A172 (cell line): ENCODE results near the gene MCF2L. TPM values are rescaled to one million over a fixed set of nuclear protein-coding genes. Genes with fewer than 3 reads are reported as not detected.
"Not testable (repeated sequence)": the region's sequence is repeated elsewhere in the genome, so short reads cannot be mapped to it uniquely, and the experiment has no call there.

Source experiments
- DNase-seq: peaks from one replicate; pipeline ENCODE4 v3.0.0-alpha.2; 2015; ENCODE audit warnings: low spot score
- total RNA-seq: library from RNA; depleted of rRNA; stranded (reverse); fragments of >200 nt; shearing (Covaris generic); gene quantifications from 2 replicates; pipeline ENCODE4 v1.2.3, GENCODE V29; 2014

The MCF2L gene
- total RNA-seq, 1 experiment from 2014 or later, result 12.4 TPM

DNA sequence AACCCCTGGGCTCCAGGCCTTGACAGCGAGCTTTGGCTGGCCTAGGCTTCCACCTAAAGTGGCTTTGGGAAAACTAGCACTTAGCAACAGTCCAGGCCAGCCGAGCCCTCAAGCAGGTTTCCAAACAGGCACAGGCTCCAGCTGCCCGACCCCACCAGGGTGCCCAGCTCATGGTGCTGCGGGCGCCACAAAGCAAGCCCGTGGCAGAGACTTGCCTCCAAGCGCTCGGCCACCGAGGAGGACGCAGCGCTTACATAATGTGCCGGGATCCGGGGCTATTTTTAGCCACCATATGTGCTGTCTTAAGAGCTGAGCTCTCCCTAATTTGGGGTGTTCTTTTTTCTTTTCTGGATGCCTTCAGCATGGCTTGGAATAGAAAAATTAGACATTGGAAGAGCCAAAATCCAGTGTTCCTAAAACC lies 80.5 kb downstream of the MCF2L start:
- no peak for DNase-seq

DNA sequence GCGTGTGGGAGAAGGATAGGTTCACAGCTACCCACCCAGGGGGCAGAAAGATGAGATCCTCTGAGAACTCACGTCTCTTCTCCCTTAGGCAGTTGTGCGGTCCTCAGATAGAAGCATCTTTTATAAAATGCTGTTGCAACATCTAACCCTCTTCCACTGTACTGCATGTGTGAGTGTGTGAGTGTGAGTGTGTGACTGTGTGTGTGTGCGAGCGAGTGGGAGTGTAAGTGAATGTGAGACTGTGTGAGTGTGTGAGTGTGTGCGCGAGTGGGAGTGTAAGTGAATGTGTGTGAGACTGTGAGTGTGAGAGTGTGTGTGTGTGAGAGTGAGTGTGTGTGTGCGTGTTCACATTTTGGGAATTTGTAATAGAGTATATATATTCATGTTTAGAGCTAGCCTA lies 81.0 kb downstream of the MCF2L start:
- DNase-seq, result no peak

DNA sequence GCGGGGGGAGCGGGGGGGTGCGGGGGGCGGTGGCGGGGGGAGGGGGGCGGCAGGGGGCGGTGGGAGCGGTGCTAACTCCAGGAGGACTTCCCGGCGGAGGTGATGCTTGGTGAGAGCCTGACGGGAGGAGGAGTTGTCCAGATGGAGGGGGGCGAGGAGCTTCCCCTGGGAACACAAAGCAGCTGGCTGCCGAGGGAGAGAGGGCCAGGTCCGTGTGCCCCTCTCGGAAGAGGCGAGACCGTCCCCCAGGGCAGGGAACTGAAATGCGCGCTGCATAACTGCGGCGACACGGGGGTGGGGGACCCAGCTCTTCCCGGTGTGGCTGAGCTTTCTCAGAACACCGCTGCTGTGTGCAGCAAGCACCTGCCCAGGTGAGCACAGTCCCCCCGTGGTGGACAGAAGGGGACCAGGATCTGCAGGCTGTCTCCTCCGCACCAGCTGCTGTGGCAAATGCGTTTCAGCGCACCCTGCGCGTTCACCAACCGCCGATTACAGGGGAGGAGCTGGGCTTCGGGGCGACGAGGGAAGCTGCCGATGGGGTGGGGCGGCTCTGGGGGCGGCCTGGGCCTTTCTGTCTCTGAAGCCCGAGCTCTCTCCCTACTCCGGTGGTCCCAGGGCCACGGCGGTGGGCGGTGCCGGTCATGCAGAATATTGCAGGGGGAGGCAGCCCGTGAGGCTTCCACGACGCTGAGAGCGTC lies 81.9 kb downstream of the MCF2L start:
- no peak for DNase-seq

DNA sequence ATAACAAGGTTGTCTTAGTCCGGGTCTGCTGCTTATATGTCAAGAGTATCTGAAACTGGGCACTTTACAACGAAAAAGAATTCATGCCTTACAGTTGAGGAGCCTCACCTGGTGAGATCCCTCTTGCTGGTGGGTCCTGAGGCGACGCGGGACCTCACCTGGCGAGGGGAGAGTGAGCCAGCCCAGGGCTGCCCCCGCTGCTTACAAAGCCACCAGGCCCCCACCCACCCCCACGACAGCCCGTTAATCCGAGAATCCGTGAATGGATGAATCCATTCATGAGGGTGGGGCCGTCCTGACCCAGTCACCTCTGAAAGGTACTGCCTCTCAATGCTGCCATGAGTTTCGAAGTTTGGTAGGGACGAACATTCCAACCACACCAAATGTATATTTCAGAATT lies 82.6 kb downstream of the MCF2L start:
- no peak for DNase-seq

DNA sequence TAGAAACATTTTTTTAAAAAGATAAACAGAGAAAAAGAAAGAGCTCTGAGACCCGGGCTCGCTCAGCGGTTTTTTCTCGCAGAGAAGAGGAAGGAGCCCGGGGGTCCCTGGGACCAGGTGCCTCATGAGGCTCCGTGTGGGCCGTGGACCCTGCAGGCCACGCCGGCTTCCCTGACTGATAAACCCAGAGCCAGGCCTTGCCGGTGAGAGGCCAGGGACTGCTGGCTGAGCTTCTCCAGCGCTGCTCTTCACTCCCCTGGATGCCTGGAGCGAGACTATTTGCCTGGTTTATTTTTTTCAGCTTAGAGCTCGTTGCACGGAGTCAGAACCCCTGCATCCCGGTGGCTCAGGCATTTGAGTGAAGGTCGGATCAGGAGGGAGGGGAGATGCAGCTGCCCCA lies 83.2 kb downstream of the MCF2L start:
- DNase-seq, result no peak

DNA sequence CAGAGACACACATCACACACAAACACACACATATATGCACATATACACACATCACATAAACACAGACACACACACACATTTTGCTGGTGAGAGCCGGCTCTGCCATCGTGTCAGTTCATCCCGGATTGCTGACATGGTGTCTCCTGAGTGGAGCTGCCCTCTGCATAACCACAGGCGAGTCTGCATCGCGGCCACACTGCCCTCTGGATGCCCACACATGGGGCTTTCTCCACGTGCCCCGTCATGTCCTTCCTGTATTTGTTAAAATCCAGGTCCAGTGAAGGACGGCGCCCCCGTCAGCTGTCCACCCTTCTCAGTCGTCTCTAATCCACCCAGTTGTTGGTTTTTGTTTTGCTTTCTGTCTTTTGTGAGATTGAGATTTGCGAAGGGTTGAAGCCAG lies 84.0 kb downstream of the MCF2L start:
- no peak for DNase-seq

DNA sequence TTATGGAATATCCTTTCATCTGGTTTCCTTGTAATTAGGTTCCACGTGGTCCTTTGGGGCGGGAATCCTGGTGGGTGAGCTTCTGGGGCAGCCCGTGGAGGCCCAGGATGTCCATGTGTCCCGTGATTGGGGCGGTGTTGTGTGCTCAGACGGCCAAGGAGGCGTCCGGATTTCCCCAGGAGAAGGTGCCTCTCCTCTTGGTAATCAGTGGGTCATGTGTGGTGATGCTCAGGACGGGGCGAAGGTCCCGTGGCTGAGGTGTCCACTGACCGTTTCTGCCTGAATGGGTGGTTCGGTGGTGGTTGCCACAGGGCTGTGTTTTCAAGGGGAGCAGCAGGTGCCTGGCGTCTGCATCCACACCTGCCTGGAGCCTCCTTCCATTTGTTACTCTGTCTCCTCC lies 84.4 kb downstream of the MCF2L start:
- DNase-seq, result no peak

DNA sequence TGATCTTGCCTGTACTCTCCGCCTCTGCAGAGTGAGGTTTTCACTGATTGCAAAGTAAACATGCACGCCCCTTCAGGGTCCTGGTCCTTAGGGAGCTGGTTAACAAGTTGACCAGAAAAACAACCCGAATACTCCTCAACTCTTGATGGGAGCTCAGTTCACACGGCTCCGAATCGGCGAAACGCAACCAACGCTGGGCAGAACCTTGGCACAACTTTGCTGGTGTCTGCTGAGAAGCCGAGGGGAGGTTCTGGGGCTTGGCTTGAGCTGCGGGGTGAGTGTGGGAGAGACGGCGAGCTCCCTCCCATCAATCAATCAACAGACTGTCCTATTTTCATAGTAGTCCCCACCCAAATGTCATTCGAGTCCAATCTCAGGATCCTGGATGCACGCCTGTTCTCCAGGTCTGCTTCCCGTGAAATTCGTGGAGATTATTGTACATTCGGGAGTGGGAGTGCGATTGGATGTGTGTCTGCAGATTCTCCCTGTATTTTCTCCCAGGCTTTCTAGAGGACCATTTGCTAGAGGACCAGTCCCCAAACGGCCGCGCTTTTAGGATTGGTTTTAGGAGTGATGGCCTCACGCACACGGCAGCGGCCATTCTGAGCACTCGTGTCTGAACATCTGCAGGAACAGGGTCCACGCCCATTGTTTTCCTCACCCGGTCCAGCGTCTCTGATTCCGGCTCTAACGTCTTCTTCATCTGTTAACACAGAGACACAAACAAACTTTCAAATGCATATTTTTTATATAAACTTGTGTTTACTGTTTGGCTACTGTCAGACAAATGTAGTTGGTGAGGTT lies 85.0 kb downstream of the MCF2L start:
- DNase-seq, result no peak

DNA sequence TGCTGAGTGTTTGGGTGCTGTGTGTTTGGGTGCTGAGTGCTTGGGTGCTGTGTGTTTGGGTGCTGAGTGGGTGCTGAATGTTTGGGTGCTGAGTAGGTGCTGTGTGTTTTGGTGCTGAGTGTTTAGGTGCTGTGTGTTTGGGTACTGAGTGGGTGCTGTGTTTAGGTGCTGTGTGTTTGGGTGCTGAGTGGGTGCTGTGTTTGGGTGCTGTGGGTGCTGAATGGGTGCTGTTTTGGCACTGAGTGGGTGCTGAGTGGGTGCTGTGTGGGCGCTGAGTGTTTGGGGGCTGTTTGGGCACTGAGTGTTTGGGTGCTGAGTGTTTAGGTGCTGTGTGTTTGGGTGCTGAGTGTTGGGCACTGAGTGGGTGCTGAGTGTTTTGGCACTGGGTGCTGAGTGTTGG lies 88.1 kb downstream of the MCF2L start:
- no peak for DNase-seq

DNA sequence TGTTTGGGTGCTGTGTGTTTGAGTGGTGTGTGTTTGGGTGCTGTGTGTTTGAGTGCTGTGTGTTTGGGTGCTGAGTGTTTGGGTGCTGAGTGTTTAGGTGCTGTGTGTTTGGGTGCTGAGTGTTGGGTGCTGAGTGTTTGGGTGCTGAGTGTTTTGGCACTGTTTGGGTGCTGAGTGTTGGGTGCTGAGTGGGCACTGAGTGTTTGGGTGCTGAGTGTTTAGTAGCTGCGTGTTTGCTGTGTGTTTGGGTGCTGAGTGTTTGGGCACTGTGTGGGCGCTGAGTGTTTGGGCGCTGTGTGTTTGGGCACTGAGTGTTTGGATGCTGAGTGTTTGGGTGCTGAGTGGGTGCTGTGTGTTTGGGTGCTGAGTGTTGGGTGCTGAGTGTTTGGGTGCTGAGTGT lies 88.5 kb downstream of the MCF2L start:
- DNase-seq, result not testable (repeated sequence)

DNA sequence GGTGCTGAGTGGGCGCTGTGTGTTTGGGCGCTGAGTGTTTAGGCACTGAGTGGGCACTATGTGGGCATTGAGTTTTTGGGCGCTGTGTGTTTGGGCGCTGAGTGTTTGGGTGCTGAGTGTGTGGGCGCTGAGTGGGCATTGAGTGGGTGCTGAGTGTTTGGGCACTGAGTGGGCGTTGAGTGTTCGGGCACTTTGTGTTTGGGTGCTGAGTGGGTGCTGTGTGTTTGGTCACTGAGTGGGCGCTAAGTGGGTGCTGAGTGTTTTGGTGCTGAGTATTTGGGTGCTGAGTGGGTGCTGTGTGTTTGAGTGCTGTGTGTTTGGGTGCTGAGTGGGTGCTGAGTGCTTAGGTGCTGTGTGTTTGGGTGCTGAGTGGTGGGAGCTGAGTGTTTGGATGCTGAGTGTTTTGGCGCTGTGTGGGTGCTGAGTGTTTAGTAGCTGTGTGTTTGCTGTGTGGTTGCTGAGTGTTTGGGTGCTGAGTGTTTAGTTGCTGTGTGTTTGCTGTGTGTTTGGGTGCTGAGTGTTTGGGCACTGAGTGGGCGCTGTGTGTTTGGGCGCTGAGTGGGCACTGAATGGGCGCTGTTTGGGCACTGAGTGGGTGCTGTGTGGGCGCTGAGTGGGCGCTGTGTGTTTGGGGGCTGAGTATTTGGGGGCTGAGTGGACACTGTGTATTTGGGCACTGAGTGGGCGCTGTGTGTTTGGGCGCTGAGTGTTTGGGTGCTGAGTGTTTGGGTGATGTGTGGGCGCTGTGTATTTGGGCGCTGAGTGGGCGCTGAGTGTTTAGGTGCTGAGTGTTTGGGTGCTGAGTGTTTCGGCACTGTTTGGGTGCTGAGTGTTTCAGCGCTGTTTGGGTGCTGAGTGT lies 89.3 kb downstream of the MCF2L start:
- DNase-seq, result no peak

DNA sequence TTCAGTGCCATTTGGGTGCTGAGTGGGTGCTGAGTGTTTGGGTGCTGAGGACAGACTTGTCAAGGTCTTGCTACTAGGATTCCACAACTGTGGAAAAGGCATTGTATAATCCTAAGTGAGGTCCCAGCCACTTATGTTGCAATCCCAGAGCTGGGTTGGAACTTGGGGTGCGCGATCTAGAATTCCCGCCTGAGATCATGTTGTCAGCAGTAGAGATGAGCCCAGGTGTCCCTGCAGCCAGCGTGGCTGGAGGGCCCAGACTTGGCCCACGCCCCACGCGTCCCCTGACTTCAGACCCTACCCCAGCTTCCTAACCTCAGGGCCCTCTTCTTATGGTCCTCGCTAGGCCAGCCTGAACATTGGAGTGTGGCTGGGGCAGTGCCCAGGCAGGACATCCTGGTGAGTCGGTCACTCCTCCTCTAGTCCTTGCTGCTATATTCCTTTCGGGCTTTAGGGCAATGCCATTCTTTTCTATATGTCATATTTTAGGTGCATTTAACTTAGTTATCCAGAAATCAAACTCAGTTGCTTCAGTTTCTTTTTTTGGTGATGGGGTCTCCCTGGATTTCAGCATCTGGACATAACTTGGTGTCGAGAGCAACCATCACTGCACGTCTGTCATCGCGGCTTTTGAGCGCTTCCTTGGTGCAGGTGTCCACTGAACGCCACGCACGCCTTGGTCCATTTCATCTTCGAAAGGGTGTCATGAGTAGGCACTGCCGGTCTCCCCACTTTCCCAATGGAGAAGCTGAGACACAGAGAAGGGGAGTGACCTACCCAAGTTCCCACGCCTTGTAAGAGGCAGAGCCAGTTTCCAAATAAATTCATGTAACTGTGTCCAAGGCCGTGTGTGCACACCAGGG lies 90.2 kb downstream of the MCF2L start:
- no peak for DNase-seq

DNA sequence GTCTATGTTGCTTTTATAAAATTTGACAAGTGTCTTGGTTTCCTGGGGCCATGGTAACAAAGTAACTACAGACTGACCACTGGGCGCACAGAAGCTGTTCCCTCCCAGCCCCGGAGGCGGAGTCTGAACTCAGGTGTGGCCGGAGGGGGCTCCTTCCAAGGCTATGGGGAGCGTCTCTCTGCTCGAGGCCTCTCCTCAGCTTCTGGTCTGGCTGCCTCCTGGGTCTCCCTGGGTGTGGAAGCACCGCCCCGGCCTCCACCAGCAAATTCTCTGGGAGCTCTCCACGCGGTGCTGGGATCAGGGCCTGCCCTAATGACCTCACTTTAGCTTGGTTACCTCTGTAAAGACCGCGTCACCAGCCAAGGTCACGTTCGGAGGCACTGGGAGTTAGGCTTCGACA lies 90.9 kb downstream of the MCF2L start:
- no peak for DNase-seq

DNA sequence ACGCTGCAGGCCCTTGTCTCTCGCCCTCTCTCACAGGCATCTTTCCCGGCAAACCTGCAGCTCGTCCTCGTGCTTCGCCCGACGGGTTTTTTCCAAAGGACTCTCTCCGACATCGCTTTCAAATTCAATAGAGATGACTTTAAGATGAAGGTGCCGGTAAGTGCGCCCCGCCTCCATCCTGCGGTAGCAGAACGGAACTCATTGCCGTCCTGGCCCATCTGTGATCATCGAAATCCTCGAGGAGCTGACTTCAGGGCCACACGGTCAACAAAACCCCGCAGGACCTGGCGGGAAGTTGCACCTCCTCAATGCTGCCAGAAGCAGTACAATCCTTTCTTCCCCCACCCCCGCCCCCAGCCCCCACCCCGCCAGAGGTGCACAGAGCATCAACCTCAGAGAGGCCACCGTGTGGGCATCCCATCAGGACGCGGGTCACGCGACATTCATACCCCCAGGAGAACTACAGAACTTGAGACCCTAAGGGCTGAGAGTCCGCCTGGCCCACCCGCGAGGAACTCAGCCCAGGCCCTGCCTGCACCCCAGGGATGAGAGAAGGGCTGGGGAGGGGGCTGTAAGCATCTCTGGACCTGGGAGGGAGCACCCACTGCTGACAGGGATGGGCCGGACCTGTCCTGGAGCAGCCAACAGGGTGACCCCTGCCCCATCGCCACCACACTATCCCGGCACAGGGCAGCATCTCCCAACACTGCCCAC lies 91.7 kb downstream of the MCF2L start:
- DNase-seq, result no peak

DNA sequence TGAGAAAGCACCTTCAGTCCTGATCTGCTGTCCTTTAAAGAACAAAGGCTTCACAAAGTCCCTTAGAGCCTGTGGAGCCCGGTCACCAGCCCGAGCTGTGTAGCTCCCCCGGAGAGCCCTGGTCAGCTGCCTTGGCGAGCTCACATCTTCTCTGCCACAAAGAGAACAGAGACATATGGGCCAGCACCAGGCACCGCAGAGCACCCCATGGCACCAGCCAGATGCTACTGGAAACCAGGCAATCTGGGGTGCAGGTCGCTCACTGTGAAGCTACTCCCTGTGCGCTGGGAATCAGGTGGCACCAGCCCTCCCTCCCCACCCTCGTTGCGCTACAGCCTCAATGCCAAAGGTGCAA lies 92.2 kb downstream of the MCF2L start:
- DNase-seq, result no peak

DNA sequence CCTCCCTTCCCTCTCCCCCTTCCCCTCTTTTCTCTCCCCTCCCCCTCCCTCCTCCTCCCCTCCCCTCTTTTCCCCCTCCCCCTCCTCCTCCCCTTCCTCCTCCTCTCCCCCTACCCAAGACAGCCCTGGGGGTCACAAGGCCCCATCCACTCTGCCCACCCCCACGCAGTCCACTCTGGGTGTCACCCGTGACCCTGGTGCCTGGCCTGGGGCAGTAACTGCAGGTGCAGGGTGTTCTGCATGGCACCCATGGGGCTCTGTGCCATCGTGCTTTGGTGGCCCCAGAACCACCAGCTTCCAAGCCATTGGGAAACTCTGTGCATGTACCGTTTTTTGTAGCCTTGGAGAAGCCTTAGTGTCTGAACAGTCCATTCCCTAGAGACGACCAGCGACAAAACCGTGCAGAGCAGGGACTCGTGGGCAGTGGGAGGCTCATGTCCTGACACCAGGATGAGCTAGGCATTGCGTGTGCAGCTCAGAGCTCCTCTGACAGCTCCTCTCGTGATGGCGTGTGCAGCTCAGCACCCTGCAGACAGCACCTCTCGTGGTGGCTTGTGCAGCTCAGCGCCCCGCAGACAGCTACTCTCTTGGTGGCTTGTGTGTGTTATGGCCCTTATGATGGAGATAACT lies 92.9 kb downstream of the MCF2L start:
- DNase-seq, result no peak

DNA sequence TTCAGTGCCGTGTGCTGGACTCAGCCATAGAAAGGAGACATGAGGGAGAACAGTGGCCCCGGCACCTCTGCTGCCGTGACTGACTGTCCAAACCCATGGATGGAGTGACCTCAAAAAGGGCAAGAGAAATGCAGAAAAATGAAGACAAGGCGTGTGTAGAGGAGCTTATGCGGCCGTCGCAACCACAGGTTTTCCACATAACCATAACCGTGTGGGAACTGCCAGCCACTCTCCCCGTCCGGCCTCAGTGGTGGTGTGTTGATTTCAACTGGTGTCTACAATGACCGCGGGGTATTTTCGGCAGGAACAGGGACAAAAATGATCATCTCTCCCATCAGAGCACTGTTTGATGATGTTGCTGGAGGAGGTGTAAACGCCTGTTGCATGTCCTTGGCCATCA lies 93.7 kb downstream of the MCF2L start:
- DNase-seq, result no peak

DNA sequence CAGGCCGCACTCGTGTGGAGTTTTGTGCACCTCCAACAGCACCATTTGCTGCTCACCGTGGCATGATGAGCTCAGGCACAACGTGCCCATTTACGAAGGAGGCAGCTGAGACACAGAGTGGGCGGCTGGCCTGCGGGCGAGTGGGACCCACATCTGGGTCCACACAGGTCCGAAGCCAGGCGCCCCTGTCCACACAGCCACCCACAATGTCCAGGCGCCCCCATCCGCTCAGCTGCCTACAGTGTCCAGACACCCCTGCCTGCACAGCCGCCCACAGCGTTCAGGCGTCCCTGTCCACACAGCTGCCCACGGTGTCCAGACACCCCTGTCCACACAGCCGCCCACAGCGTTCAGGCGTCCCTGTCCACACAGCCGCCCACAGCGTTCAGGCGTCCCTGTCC lies 94.1 kb downstream of the MCF2L start:
- no peak for DNase-seq

DNA sequence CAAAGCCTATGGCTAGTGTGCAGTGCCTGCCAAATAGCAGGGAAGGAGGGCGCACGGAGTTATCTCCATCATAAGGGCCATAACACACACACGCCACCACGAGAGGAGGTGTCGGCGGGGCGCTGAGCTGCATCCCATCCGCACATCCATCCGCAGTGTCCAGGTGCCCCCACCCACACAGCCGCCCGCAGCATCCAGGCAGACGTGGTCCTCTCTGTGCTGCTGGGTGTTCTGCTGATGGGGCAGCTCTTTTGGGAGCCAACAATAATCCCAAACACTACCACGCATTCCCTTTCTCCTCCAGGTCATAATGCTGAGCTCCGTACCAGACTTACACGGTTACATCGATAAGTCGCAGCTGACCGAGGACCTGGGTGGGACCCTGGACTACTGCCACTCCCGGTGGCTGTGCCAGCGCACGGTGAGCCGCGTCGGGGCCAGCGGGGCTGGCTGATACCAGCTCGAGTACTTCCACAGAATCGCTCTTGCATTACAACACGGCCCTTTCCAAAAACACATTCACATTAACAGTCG lies 95.1 kb downstream of the MCF2L start:
- DNase-seq, result no peak
